ENCODE measurements around the gene C2CD4C. TPM values are rescaled to one million over a fixed set of nuclear protein-coding genes. Genes with fewer than 3 reads are reported as not detected.

C2CD4C gene
- total RNA-seq, 1 experiment from 2014 or later: 9.8 TPM

- TF ChIP-seq, protein P1, sequence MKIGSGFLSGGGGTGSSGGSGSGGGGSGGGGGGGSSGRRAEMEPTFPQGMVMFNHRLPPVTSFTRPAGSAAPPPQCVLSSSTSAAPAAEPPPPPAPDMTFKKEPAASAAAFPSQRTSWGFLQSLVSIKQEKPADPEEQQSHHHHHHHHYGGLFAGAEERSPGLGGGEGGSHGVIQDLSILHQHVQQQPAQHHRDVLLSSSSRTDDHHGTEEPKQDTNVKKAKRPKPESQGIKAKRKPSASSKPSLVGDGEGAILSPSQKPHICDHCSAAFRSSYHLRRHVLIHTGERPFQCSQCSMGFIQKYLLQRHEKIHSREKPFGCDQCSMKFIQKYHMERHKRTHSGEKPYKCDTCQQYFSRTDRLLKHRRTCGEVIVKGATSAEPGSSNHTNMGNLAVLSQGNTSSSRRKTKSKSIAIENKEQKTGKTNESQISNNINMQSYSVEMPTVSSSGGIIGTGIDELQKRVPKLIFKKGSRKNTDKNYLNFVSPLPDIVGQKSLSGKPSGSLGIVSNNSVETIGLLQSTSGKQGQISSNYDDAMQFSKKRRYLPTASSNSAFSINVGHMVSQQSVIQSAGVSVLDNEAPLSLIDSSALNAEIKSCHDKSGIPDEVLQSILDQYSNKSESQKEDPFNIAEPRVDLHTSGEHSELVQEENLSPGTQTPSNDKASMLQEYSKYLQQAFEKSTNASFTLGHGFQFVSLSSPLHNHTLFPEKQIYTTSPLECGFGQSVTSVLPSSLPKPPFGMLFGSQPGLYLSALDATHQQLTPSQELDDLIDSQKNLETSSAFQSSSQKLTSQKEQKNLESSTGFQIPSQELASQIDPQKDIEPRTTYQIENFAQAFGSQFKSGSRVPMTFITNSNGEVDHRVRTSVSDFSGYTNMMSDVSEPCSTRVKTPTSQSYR (CRISPR knock-in tag; IDR thresholded peaks at IDR 0.05): no peak
Observed at GRCh38 chr19:444677-445210, 35.8 kb upstream of the C2CD4C start (continued).

DNA sequence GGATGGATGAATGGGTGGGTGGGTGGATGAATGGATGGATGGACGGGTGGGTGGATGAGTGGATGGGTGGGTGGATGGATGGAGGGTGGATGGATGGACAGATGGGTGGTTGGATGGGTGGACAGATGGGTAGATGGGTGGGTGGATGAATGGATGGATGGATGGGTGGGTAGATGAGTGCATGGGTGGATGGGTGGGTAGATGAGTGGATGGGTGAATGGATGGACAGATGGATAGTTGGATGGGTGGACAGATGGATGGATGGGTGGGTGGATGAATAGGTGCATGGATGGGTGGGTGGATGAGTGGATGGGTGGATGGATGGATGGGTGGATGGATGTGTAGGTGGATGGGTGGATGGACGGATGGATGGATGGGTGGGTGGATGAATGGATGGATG is 34.1 kb upstream of the C2CD4C start:
- CTCF ChIA-PET: no interaction called here
- ATAC-seq (no peak), DNase-seq (ENCODE audit: low spot score) (no peak)
- Mint-ChIP-seq H3K4me3 (no peak overlapping the region), H3K27ac (no peak overlapping the region), H3K4me1 (no peaks in the 10 kb centered on the region; the same call in 1 of the 2 replicates), H3K9me3 (peaks cover 5% of the 10 kb centered on the region), H3K27me3 (ENCODE audit: low read depth) (no peaks in the 10 kb centered on the region), H3K36me3 (0 out of 2 replicates have a peak, but pooled peaks cover 7% of the 10 kb centered on the region)
- POLR2A ChIA-PET: no interaction called here
- TF ChIP-seq NR3C1 (CRISPR knock-in tag; conservative IDR thresholded peaks at IDR 0.05; ENCODE audit: low read depth) (no peak), NFATC4 (CRISPR knock-in tag; IDR thresholded peaks at IDR 0.05) (no peak), TP53 (CRISPR knock-in tag; IDR thresholded peaks at IDR 0.05) (no peak), MYBL2 (CRISPR knock-in tag; IDR thresholded peaks at IDR 0.05) (no peak), TCF7 (CRISPR knock-in tag; IDR thresholded peaks at IDR 0.05; ENCODE audit: low read depth) (no peak), AFF4 (CRISPR knock-in tag; IDR thresholded peaks at IDR 0.05; ENCODE audit: borderline replicate concordance) (no peak), TEAD4 (CRISPR knock-in tag; IDR thresholded peaks at IDR 0.05) (no peak), MXD4 (CRISPR knock-in tag; IDR thresholded peaks at IDR 0.05; ENCODE audit: borderline replicate concordance) (no peak)
- TF ChIP-seq, protein P2, sequence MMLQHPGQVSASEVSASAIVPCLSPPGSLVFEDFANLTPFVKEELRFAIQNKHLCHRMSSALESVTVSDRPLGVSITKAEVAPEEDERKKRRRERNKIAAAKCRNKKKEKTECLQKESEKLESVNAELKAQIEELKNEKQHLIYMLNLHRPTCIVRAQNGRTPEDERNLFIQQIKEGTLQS (CRISPR knock-in tag; conservative IDR thresholded peaks at IDR 0.05): no peak
- TF ChIP-seq, protein P3, sequence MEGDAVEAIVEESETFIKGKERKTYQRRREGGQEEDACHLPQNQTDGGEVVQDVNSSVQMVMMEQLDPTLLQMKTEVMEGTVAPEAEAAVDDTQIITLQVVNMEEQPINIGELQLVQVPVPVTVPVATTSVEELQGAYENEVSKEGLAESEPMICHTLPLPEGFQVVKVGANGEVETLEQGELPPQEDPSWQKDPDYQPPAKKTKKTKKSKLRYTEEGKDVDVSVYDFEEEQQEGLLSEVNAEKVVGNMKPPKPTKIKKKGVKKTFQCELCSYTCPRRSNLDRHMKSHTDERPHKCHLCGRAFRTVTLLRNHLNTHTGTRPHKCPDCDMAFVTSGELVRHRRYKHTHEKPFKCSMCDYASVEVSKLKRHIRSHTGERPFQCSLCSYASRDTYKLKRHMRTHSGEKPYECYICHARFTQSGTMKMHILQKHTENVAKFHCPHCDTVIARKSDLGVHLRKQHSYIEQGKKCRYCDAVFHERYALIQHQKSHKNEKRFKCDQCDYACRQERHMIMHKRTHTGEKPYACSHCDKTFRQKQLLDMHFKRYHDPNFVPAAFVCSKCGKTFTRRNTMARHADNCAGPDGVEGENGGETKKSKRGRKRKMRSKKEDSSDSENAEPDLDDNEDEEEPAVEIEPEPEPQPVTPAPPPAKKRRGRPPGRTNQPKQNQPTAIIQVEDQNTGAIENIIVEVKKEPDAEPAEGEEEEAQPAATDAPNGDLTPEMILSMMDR (IDR thresholded peaks at IDR 0.05): no peak
- TF ChIP-seq, protein P4, sequence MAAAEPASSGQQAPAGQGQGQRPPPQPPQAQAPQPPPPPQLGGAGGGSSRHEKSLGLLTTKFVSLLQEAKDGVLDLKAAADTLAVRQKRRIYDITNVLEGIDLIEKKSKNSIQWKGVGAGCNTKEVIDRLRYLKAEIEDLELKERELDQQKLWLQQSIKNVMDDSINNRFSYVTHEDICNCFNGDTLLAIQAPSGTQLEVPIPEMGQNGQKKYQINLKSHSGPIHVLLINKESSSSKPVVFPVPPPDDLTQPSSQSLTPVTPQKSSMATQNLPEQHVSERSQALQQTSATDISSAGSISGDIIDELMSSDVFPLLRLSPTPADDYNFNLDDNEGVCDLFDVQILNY (CRISPR knock-in tag; IDR thresholded peaks at IDR 0.05): no peak
- TF ChIP-seq, protein P5, sequence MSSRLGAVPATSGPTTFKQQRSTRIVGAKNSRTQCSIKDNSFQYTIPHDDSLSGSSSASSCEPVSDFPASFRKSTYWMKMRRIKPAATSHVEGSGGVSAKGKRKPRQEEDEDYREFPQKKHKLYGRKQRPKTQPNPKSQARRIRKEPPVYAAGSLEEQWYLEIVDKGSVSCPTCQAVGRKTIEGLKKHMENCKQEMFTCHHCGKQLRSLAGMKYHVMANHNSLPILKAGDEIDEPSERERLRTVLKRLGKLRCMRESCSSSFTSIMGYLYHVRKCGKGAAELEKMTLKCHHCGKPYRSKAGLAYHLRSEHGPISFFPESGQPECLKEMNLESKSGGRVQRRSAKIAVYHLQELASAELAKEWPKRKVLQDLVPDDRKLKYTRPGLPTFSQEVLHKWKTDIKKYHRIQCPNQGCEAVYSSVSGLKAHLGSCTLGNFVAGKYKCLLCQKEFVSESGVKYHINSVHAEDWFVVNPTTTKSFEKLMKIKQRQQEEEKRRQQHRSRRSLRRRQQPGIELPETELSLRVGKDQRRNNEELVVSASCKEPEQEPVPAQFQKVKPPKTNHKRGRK (CRISPR knock-in tag; IDR thresholded peaks at IDR 0.05; ENCODE audit: borderline replicate concordance): no peak
- TF ChIP-seq, protein P6, sequence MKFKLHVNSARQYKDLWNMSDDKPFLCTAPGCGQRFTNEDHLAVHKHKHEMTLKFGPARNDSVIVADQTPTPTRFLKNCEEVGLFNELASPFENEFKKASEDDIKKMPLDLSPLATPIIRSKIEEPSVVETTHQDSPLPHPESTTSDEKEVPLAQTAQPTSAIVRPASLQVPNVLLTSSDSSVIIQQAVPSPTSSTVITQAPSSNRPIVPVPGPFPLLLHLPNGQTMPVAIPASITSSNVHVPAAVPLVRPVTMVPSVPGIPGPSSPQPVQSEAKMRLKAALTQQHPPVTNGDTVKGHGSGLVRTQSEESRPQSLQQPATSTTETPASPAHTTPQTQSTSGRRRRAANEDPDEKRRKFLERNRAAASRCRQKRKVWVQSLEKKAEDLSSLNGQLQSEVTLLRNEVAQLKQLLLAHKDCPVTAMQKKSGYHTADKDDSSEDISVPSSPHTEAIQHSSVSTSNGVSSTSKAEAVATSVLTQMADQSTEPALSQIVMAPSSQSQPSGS (CRISPR knock-in tag; IDR thresholded peaks at IDR 0.05; ENCODE audit: borderline replicate concordance, low read depth): no peak

All from WTC11 (cell line).